Uterus (tissue), 4 donors: ENCODE data around the gene SIK2. TPM values are rescaled to one million over a fixed set of nuclear protein-coding genes. Genes with fewer than 3 reads are reported as not detected.

Source experiments
- DNase-seq, 2 donors: peaks; one replicate each; pipeline ENCODE4 v3.0.0-alpha.2; 2019 to 2020
- H3K27ac ChIP-seq, 2 donors: fragments of 200-600 bp; sonication (generic); 1 replicate in 1 of 2; 2 replicates in 1 of 2; pipeline ENCODE4 v1.5.1; 2016 to 2018
- H3K27me3 ChIP-seq, 2 donors: fragments of 200-600 bp; sonication (generic); one replicate each; pipeline ENCODE4 v1.5.1; 2018 to 2019; ENCODE audit warnings: control low read depth in 1 of 2
- H3K36me3 ChIP-seq, 2 donors: fragments of 200-600 bp; sonication (generic); one replicate each; pipeline ENCODE4 v1.5.1; 2019; ENCODE audit warnings: control low read depth in 1 of 2
- H3K4me1 ChIP-seq, 2 donors: fragments of 200-600 bp; sonication (generic); one replicate each; pipeline ENCODE4 v1.5.1; 2018 to 2019; ENCODE audit warnings: control low read depth in 1 of 2
- H3K4me3 ChIP-seq, 2 donors: fragments of 200-600 bp; sonication (generic); 1 replicate in 1 of 2; 2 replicates in 1 of 2; pipeline ENCODE4 v1.5.1; 2018 to 2019; ENCODE audit warnings: mild to moderate bottlenecking in 1 of 2
- H3K9me3 ChIP-seq, 2 donors: fragments of 200-600 bp; sonication (generic); one replicate each; pipeline ENCODE4 v1.5.1; 2019; ENCODE audit warnings: control low read depth in 1 of 2
- CTCF ChIP-seq, 4 experiments: fragments of 200-600 bp in 2 of 4; fragments of 450-650 bp in 2 of 4; sonication (generic) in 2 of 4; IDR thresholded peaks; one replicate each; pipeline ENCODE4 v1.5.1; 2016 to 2019; ENCODE audit warnings: antibody characterized with exemption in 4 of 4, mild to moderate bottlenecking in 2 of 4, moderate library complexity in 1 of 4
- POLR2A ChIP-seq, 2 donors: fragments of 450-650 bp; IDR thresholded peaks; one replicate each; pipeline ENCODE4 v1.6.1; 2016; ENCODE audit warnings: antibody characterized with exemption in 2 of 2, mild to moderate bottlenecking in 1 of 2, moderate library complexity in 1 of 2
- intact Hi-C: fragments of 100-400 bp; cut with DNase I; formaldehyde crosslinking; loops from one replicate; pipeline ENCODE4 v1.15.1; 2023; ENCODE audit warnings: low total_unique reads
- total RNA-seq, 4 donors: library from RNA; depleted of rRNA in 3 of 4; stranded (reverse); fragments of >200 nt in 3 of 4; gene quantifications; one replicate each; pipeline versions ENCODE4 v1.1.0 to v1.2.4, GENCODE V29; 2014 to 2023
- donor health status: DM: yes; HTN: yes; CAD: no.

SIK2 gene
- total RNA-seq, 4 donors from 2014 or later: 11.5 to 27.7 (median 16.7) TPM

DNA sequence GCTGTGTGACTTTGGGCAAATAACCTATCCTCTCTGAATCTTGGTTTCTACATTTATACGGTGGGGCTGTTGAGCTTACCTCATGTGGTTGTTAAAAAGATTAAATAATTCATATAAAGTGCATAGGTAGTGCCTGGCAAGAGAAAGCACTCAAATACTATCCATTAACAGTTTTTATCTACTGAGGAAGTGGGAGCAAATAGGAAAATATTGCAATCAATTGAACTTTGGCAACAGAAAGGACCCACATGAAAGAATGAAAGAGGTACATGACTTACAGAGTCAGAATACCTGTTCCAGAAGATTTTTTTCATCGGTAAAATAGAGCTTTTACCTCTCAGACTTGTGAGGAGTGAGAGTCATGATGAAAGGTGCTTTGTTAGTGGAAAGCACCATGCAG lies 170.3 kb downstream of the SIK2 start:
- TF ChIP-seq POLR2A (IDR thresholded peaks at IDR 0.05) (no peak), CTCF (IDR thresholded peaks at IDR 0.05) (no peak)
- Histone ChIP-seq H3K27me3 (no peaks in the 10 kb centered on the region), H3K9me3 (no peaks in the 10 kb centered on the region), H3K27ac (no peak overlapping the region), H3K36me3 (no peaks in the 10 kb centered on the region), H3K4me3 (no peak overlapping the region), H3K4me1 (peaks cover 0 to 6% of the 10 kb centered on the region in 2 donors)
- DNase-seq: no peak
- intact Hi-C loops: loop anchor here (10.0 kb wide), 1 partner anchor 62 kb away; no protein-coding TSS in a partner anchor

GRCh38 chr11:111774955-111775710 lies 172.9 kb downstream of the SIK2 start:
- intact Hi-C loops: loop anchor here (5.0 to 10.0 kb wide), 2 partner anchors 60 to 183 kb away; no protein-coding TSS in a partner anchor
- TF ChIP-seq POLR2A (IDR thresholded peaks at IDR 0.05): no peak
- no peaks in the 10 kb centered on the region for H3K36me3 ChIP-seq
- DNase-seq: no peak
- H3K9me3 ChIP-seq: no peaks in the 10 kb centered on the region
- peaks cover 0 to 6% of the 10 kb centered on the region in 2 donors for H3K4me1 ChIP-seq
- H3K4me3 ChIP-seq: no peak overlapping the region
- no peak overlapping the region for H3K27ac ChIP-seq
- no peaks in the 10 kb centered on the region for H3K27me3 ChIP-seq

DNA sequence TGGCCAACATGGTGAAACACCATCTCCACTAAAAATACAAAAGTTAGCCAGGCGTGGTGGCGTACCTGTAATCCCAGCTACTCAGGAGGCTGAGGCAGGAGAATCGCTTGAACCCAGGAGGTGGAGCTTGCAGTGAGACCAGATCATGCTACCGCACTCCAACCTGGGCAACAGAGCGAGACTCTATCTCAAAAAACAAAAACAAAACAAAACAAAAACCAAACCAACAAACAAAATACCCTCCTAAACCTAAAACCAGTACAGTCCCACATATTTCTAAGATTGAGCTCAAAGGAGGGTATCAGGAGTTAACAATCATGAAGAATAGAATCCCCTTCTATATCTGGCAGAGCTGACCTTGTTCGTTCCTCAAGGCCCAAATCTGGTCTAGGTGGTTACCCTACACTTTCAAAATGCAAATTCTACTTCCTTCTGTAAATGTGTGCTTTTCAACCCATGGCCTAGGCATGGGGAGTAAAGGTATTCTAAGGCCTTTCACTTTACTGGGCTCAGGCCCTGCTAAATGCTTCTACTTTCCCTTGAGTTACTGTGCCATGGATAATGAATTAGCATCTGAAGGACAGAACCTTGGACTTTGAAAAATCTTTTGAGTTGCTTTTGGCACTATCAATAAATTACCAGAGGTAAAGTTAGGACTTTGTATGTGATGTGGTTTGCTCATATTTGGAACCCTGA lies 174.3 kb downstream of the SIK2 start:
- TF ChIP-seq CTCF (IDR thresholded peaks at IDR 0.05) (no peak), POLR2A (IDR thresholded peaks at IDR 0.05) (no peak)
- Histone ChIP-seq H3K4me3 (no peak overlapping the region), H3K27ac (peak overlapping the region in 1 of 2 donors; percentile 4), H3K27me3 (no peaks in the 10 kb centered on the region), H3K9me3 (no peaks in the 10 kb centered on the region), H3K36me3 (no peaks in the 10 kb centered on the region), H3K4me1 (peaks cover 0 to 6% of the 10 kb centered on the region in 2 donors)
- intact Hi-C loops: loop anchor here (5.0 to 10.0 kb wide), 2 partner anchors 58 to 184 kb away; no protein-coding TSS in a partner anchor
- DNase-seq: no peak

- peak in 1 of 2 donors; percentile 49 for DNase-seq
- TF ChIP-seq CTCF (IDR thresholded peaks at IDR 0.05) (peak; percentile 76 to 93 (median 86)), POLR2A (IDR thresholded peaks at IDR 0.05) (no peak)
- no peak overlapping the region for H3K27ac ChIP-seq
- no peaks in the 10 kb centered on the region for H3K27me3 ChIP-seq
- H3K4me3 ChIP-seq: no peak overlapping the region
- no peaks in the 10 kb centered on the region for H3K9me3 ChIP-seq
- intact Hi-C loops: loop anchor here (5.0 to 10.0 kb wide), 2 partner anchors 57 to 185 kb away; no protein-coding TSS in a partner anchor
- peaks cover 0 to 6% of the 10 kb centered on the region in 2 donors for H3K4me1 ChIP-seq
- no peaks in the 10 kb centered on the region for H3K36me3 ChIP-seq
Observed at GRCh38 chr11:111777094-111778046, 175.1 kb downstream of the SIK2 start.

DNA sequence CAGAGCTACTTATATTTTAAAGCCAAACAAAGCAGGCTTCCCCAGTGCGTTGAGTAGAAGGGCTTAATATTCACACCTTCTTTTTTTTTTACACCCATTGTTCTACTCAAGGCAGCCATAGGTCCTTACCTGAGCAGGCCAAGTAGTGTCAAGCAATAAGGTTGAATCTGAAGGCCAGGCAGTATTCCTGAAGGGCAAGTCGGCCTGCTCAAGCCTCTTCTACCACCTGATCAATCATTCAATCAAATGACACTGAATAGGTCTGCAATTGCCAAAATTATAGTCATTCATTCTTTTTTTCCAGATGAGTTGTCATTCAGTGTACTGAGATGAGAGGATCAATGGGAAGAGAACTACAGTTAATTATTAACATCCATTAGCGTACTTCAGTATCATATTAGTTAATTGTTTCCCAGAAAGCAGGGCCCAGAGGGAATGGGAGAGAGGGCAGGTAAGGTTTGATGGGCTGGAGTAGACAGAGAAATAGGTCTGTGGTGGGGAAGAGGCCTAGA lies 175.9 kb downstream of the SIK2 start:
- peaks cover 0 to 6% of the 10 kb centered on the region in 2 donors for H3K4me1 ChIP-seq
- intact Hi-C loops: loop anchor here (5.0 to 10.0 kb wide), 2 partner anchors 57 to 186 kb away; no protein-coding TSS in a partner anchor
- no peak for DNase-seq
- no peaks in the 10 kb centered on the region for H3K9me3 ChIP-seq
- no peak for TF ChIP-seq POLR2A (IDR thresholded peaks at IDR 0.05)
- TF ChIP-seq CTCF (IDR thresholded peaks at IDR 0.05): no peak
- no peaks in the 10 kb centered on the region for H3K27me3 ChIP-seq
- no peaks in the 10 kb centered on the region for H3K36me3 ChIP-seq
- H3K27ac ChIP-seq: no peak overlapping the region
- H3K4me3 ChIP-seq: no peak overlapping the region
